HepG2 (cell line): ENCODE data around the gene IFT43. TPM values are rescaled to one million over a fixed set of nuclear protein-coding genes. Genes with fewer than 3 reads are reported as not detected.
A peak's percentile ranks its signal among the peaks of the same experiment; 100 is the strongest.

Experiments used
- AGO2 ChIP-seq: fragments of 200-400 bp; formaldehyde crosslinking; optimal IDR thresholded peaks from 2 replicates; pipeline ENCODE3; 2017; ENCODE audit warnings: mild to moderate bottlenecking, low read depth, low read length, moderate library complexity
- KAT8 ChIP-seq: IDR thresholded peaks from 2 replicates; pipeline ENCODE4 v1.6.1; 2016; ENCODE audit warnings: missing genetic modification reagents, missing compliant biosample characterization
- SATB2 ChIP-seq: sonication (generic); formaldehyde crosslinking; IDR thresholded peaks from 2 replicates; pipeline ENCODE4 v1.5.0; 2020; ENCODE audit warnings: missing genetic modification reagents
- SP4 ChIP-seq: sonication (generic); formaldehyde crosslinking; IDR thresholded peaks from 2 replicates; pipeline ENCODE4 v1.8.1; 2023; ENCODE audit warnings: mild to moderate bottlenecking, missing genetic modification reagents
- SYNCRIP ChIP-seq: fragments of 200-400 bp; formaldehyde crosslinking; IDR thresholded peaks from 2 replicates; pipeline ENCODE4 v1.6.1; 2018; ENCODE audit warnings: mild to moderate bottlenecking, low read depth, low read length; ENCODE audit not compliant: insufficient read depth
- TAF1 ChIP-seq: sonication (generic); formaldehyde crosslinking; IDR thresholded peaks from 2 replicates; pipeline ENCODE4 v1.4.0; 2020; ENCODE audit warnings: missing genetic modification reagents
- TEAD3 ChIP-seq: optimal IDR thresholded peaks from 2 replicates; pipeline ENCODE3; 2016; ENCODE audit warnings: borderline replicate concordance
- ZNF33B ChIP-seq: sonication (generic); formaldehyde crosslinking; IDR thresholded peaks from 2 replicates; pipeline ENCODE4 v1.5.1; 2020; ENCODE audit warnings: mild to moderate bottlenecking, missing genetic modification reagents
- polyA plus RNA-seq, 8 experiments: library from polyadenylated mRNA; depleted of rRNA in 3 of 8; stranded (reverse) in 7 of 8; unstranded in 1 of 8; fragments of >200 nt; fragmentation: Illumina TruSeq in 4 of 8; extraction: Trizol in 4 of 8; gene quantifications; 2 replicates each; pipeline versions ENCODE4 v1.2.1 to v1.2.3, GENCODE V29; 2011 to 2016; ENCODE audit warnings: low read depth in 4 of 8, missing spikeins in 1 of 8, mixed read lengths in 1 of 8; ENCODE audit not compliant: insufficient read depth in 1 of 8
- total RNA-seq, 5 experiments: library from RNA; depleted of rRNA; stranded (reverse); fragments of >200 nt; fragmentation: Illumina TruSeq; extraction: Trizol; gene quantifications; 2 replicates each; pipeline ENCODE4 v1.2.3, GENCODE V29; 2016; ENCODE audit warnings: low read depth in 1 of 5
- TF ChIP-seq, protein P1 (sequence below): IDR thresholded peaks from 2 replicates; pipeline ENCODE4 v1.6.1; 2016; ENCODE audit warnings: mild to moderate bottlenecking, missing biosample characterization, missing genetic modification reagents
- TF ChIP-seq, protein P2 (sequence below): sonication (generic); formaldehyde crosslinking; IDR thresholded peaks from 2 replicates; pipeline ENCODE4 v1.5.1; 2020; ENCODE audit warnings: missing genetic modification reagents, mild to moderate bottlenecking, borderline replicate concordance
- TF ChIP-seq, protein P3 (sequence below): sonication (generic); formaldehyde crosslinking; IDR thresholded peaks from 2 replicates; pipeline ENCODE4 v1.4.0; 2020; ENCODE audit warnings: missing genetic modification reagents, borderline replicate concordance
- TF ChIP-seq, protein P4 (sequence below): IDR thresholded peaks from 2 replicates; pipeline ENCODE4 v1.6.1; 2016; ENCODE audit warnings: missing compliant biosample characterization, missing genetic modification reagents, borderline replicate concordance
- TF ChIP-seq, protein P5 (sequence below): sonication (generic); formaldehyde crosslinking; conservative IDR thresholded peaks from 2 replicates; pipeline ENCODE4 v1.8.0; 2022; ENCODE audit warnings: mild to moderate bottlenecking, moderate library complexity, missing genetic modification reagents
- TF ChIP-seq, protein P6 (sequence below): sonication (generic); formaldehyde crosslinking; IDR thresholded peaks from 2 replicates; pipeline ENCODE4 v1.4.0; 2020; ENCODE audit warnings: mild to moderate bottlenecking, missing genetic modification reagents

The IFT43 gene
- total and polyA plus RNA-seq, 2 of the 13 experiments (the other 11 are each of a cell fraction or from before 2014, with no cell fraction given): 0.15 to 0.55 TPM

DNA sequence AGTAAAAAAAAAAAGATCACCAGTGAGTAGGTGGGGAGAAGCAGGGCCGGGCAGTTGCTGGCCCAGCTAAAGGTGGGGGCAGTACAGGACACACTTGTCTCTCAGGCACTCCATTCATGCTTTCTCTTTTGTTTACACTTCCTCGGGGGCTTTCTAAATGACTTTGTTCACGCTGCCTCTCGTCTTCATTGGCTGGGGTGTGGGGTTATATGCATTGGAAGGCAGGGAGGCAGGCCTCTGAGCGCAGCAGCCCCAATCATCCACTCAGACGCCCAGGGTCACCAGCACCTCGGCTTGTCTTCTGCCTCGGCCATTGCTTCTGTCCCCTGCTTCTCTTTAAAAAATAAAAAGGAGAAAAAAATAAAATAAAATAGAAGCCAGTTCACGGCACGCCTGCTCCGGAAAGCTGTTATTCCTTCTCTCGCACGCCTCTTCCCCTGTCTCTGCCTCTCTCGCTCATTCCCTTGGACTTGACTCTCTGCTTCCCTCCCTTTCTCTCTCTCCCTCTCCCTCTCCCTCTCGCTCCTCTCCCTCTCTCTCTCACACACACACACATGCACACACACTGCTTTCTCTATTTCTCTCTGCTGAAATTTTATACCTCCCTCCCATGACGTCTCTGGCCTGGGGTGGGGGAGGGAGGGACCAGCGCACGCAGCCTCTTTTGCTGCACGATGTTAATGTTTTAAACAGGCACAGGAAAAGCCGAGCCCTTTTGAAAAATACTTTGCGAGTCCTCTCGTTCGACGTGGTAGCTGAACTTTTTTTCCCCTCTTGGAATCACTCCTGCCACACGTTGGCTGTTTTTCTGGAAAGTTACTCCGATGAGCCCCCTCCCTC lies 3.9 kb upstream of the IFT43 start, which contains the start of gene TGFB3 (continued):
- TF ChIP-seq, protein P1, sequence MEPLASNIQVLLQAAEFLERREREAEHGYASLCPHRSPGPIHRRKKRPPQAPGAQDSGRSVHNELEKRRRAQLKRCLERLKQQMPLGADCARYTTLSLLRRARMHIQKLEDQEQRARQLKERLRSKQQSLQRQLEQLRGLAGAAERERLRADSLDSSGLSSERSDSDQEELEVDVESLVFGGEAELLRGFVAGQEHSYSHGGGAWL: no peak; the same call in 1 of the 2 replicates
- TF ChIP-seq, protein P2, sequence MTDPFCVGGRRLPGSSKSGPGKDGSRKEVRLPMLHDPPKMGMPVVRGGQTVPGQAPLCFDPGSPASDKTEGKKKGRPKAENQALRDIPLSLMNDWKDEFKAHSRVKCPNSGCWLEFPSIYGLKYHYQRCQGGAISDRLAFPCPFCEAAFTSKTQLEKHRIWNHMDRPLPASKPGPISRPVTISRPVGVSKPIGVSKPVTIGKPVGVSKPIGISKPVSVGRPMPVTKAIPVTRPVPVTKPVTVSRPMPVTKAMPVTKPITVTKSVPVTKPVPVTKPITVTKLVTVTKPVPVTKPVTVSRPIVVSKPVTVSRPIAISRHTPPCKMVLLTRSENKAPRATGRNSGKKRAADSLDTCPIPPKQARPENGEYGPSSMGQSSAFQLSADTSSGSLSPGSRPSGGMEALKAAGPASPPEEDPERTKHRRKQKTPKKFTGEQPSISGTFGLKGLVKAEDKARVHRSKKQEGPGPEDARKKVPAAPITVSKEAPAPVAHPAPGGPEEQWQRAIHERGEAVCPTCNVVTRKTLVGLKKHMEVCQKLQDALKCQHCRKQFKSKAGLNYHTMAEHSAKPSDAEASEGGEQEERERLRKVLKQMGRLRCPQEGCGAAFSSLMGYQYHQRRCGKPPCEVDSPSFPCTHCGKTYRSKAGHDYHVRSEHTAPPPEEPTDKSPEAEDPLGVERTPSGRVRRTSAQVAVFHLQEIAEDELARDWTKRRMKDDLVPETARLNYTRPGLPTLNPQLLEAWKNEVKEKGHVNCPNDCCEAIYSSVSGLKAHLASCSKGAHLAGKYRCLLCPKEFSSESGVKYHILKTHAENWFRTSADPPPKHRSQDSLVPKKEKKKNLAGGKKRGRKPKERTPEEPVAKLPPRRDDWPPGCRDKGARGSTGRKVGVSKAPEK (CRISPR knock-in tag): 0 out of 2 replicates have a peak, but pooled peaks have one; percentile 3
- TF ChIP-seq AGO2: no peak
- TF ChIP-seq, protein P3, sequence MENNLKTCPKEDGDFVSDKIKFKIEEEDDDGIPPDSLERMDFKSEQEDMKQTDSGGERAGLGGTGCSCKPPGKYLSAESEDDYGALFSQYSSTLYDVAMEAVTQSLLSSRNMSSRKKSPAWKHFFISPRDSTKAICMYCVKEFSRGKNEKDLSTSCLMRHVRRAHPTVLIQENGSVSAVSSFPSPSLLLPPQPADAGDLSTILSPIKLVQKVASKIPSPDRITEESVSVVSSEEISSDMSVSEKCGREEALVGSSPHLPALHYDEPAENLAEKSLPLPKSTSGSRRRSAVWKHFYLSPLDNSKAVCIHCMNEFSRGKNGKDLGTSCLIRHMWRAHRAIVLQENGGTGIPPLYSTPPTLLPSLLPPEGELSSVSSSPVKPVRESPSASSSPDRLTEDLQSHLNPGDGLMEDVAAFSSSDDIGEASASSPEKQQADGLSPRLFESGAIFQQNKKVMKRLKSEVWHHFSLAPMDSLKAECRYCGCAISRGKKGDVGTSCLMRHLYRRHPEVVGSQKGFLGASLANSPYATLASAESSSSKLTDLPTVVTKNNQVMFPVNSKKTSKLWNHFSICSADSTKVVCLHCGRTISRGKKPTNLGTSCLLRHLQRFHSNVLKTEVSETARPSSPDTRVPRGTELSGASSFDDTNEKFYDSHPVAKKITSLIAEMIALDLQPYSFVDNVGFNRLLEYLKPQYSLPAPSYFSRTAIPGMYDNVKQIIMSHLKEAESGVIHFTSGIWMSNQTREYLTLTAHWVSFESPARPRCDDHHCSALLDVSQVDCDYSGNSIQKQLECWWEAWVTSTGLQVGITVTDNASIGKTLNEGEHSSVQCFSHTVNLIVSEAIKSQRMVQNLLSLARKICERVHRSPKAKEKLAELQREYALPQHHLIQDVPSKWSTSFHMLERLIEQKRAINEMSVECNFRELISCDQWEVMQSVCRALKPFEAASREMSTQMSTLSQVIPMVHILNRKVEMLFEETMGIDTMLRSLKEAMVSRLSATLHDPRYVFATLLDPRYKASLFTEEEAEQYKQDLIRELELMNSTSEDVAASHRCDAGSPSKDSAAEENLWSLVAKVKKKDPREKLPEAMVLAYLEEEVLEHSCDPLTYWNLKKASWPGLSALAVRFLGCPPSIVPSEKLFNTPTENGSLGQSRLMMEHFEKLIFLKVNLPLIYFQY (CRISPR knock-in tag): no peak
- TF ChIP-seq, protein P4, sequence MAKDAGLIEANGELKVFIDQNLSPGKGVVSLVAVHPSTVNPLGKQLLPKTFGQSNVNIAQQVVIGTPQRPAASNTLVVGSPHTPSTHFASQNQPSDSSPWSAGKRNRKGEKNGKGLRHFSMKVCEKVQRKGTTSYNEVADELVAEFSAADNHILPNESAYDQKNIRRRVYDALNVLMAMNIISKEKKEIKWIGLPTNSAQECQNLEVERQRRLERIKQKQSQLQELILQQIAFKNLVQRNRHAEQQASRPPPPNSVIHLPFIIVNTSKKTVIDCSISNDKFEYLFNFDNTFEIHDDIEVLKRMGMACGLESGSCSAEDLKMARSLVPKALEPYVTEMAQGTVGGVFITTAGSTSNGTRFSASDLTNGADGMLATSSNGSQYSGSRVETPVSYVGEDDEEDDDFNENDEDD: peak; percentile 14; the same call in 1 of the 2 replicates
- no peak for TF ChIP-seq SYNCRIP
- TF ChIP-seq TEAD3 (CRISPR knock-in tag): peak; percentile 10
- TF ChIP-seq ZNF33B (CRISPR knock-in tag): no peak
- TF ChIP-seq, protein P5, sequence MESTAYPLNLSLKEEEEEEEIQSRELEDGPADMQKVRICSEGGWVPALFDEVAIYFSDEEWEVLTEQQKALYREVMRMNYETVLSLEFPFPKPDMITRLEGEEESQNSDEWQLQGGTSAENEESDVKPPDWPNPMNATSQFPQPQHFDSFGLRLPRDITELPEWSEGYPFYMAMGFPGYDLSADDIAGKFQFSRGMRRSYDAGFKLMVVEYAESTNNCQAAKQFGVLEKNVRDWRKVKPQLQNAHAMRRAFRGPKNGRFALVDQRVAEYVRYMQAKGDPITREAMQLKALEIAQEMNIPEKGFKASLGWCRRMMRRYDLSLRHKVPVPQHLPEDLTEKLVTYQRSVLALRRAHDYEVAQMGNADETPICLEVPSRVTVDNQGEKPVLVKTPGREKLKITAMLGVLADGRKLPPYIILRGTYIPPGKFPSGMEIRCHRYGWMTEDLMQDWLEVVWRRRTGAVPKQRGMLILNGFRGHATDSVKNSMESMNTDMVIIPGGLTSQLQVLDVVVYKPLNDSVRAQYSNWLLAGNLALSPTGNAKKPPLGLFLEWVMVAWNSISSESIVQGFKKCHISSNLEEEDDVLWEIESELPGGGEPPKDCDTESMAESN (CRISPR knock-in tag): 0 out of 2 replicates have a peak, but pooled peaks have one; percentile 9
- peak; percentile 17; the same call in 1 of the 2 replicates for TF ChIP-seq SP4
- TF ChIP-seq SATB2 (CRISPR knock-in tag): no peak
- 0 out of 2 replicates have a peak, but pooled peaks have one; percentile 21 for TF ChIP-seq TAF1 (CRISPR knock-in tag)
- 0 out of 2 replicates have a peak, but pooled peaks have one; percentile 9 for TF ChIP-seq KAT8 (CRISPR knock-in tag)
- TF ChIP-seq, protein P6, sequence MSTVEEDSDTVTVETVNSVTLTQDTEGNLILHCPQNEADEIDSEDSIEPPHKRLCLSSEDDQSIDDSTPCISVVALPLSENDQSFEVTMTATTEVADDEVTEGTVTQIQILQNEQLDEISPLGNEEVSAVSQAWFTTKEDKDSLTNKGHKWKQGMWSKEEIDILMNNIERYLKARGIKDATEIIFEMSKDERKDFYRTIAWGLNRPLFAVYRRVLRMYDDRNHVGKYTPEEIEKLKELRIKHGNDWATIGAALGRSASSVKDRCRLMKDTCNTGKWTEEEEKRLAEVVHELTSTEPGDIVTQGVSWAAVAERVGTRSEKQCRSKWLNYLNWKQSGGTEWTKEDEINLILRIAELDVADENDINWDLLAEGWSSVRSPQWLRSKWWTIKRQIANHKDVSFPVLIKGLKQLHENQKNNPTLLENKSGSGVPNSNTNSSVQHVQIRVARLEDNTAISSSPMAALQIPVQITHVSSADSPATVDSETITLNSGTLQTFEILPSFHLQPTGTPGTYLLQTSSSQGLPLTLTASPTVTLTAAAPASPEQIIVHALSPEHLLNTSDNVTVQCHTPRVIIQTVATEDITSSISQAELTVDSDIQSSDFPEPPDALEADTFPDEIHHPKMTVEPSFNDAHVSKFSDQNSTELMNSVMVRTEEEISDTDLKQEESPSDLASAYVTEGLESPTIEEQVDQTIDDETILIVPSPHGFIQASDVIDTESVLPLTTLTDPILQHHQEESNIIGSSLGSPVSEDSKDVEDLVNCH (CRISPR knock-in tag): no peak
